SIG-M5 treated with dmso at 0.1 percent for 504 hours (cell line): ENCODE data around the gene MCRIP1.
"Not testable (repeated sequence)": the region's sequence is repeated elsewhere in the genome, so short reads cannot be mapped to it uniquely, and the experiment has no call there.

Source experiments
- DNase-seq: peaks from one replicate; lab custom pipeline; 2025; ENCODE audit not compliant: unreplicated experiment; lab: John Stamatoyannopoulos, UW

MCRIP1 gene

DNA sequence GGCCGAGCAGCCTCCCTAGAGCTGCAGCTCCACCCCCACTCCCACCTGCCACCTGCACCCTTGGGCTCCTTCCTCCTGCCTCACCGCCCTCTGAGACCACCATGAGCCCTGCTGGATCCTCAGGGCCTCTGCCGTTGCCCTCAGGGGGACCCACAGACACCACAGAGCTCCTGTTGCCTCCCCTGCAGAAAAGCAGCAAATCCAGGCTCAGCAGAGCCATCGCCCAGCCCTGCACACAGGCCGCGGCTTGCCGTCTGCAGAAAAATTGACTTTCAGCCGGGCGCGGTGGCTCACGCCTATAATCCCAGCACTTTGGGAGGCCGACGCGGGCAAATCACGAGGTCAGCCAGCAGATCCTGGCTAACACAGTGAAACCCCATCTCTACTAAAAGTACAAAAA, 8.8 kb upstream of the MCRIP1 start:
- DNase-seq, result no peak

DNA sequence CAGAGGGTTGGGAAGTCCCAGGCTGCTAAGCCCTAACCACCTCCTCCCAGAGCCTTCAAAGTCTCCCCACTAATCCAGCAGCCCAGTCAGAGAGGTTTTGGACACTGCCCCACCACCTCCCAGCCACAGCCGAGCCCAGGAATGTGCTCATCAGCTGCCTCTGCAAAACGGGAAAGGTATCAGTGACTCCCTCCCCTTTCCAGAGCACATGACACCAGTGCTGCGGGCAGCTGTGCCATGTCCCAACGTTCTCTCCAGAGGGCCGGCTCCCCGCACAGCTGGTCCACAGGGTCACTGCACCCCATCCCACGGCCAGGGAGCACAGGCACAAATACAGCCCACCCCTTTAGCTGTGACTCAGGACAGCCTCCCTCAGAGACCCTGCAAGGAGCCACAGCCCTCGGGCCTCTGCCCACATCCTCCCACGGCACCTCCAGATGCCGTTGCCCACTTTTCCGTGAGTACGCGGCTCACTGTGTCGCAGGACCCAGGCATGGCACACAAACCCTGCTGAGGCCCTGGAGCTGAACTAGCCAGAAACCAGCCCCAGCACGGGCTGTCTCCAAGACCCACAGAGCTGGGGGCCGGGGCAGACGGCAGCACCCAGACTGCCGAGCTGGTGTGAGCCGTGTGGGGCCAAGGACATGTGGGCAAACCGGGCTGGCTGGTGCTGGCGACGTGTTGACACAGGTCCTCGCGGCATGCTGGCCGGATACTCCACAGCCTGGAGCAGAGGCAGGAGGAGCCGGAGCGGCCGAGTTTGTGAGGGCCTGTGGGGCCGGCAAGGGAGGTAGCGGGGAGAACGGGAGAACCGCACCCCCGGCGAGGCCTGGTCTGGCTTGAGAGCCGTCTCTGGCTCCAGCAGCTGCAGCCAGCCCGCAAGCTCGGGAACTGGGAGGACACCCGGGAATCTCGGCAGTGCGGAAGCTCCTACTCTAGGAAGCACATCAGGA, 8.0 kb upstream of the MCRIP1 start:
- peak; percentile 60 for DNase-seq

DNA sequence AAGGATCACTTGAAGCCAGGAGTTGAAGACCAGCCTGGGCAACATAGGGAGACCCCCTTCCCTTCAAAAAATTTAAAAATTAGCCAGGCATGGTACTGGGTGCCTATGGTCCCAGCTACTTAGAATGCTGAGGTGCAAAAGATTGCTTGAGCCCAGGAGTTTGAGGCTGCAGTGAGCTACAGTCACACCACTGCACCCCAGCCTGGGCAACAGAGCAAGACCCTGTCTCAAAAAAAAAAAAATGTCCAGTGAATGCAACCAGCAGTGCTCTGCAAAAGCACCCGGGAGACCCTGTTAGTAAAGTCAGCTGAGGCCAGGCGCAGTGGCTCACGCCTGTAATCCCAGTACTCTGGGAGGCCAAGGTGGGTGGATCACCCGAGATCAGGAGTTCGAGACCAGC, 7.0 kb upstream of the MCRIP1 start:
- DNase-seq, result not testable (repeated sequence)

DNA sequence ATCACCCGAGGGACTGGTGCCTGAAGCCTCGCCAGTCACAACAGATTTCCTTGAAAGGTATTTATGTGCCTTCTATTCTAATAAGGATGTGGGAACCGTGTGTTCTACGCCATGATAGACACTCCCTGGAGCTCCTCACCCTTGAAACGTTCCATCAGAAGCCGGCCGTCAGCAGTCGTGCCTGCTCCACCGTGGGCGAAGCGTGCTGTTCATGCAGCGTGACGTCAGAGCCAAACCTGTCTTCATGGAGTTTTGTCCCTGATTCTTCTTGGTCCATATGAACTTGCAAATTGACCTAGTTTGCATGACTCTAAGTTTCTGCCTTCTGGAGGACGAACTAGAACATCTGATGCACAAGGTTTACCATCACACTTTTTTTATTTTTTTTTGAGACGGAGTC, 6.2 kb upstream of the MCRIP1 start:
- no peak for DNase-seq

DNA sequence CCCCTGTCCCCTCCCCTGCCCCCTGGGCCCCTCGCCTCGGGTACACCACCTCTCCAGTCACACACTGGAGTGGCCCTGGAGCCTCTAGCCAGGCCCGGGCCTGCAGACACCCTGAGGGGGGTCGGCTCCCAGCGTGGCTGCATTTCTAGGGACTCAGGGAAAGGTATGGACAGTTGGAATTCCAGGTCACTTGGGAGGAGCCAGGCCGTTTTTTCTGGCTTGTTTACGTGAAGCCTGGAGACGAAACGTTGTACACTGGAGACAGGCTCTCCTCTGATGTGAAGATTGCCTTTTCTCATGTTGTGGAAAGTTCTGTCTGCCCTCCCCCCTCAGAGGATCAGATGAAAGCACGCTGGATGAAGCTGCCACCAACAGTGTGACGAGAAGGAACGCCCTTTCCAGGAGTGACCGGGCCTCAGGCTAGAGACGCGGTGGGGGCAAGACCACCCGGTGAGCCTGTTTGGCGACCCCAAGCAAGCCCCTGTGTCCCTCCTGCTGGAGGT, 5.7 kb upstream of the MCRIP1 start:
- DNase-seq, result no peak

DNA sequence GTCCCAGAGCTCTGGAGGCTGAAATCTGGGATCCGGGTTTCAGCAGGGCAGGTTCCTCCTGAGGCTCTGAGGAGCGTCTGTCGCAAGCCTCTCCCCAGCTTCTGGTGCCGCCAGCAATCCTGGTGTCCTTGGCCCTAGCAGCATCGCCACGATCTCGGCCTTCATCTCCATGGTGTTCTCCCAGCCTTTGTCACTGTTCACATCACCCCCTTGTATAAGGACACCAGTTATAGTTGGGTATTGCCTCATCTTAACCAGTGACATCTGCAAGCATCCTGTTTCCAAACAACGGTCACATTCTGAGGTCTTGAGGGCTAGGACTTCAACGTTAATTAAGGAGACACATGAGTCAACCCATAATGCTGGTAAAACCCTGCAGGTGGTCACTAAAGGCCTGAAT, 4.5 kb upstream of the MCRIP1 start:
- DNase-seq, result peak; percentile 100

DNA sequence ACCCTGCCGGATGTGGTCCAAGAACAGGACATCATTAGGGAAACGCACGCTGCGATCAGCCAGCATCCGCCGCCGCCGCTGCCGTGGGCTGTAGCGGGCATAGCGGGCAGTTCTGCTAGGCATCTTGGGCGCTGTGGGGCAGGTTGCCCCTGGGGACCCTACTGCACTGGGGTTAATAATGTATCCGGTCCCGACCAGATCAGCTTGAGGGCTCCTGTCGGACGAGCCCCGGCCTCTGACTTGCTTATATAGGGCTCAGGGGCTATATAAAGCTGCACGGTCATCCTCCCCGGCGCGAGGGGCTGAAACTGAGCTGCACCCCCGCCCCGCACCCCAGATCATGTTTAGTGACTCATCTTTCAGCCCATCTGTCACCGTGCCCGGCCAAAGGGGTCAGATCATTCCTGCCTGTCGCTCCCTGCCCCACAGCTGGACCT, 1.8 kb upstream of the MCRIP1 start, which contains the start of gene PPP1R27:
TSS of gene PPP1R27 (minus strand) at position 220 of the 437 bp plus-strand sequence. CDS start at position 123, 97 bp downstream.
- DNase-seq, result peak; percentile 84

DNA sequence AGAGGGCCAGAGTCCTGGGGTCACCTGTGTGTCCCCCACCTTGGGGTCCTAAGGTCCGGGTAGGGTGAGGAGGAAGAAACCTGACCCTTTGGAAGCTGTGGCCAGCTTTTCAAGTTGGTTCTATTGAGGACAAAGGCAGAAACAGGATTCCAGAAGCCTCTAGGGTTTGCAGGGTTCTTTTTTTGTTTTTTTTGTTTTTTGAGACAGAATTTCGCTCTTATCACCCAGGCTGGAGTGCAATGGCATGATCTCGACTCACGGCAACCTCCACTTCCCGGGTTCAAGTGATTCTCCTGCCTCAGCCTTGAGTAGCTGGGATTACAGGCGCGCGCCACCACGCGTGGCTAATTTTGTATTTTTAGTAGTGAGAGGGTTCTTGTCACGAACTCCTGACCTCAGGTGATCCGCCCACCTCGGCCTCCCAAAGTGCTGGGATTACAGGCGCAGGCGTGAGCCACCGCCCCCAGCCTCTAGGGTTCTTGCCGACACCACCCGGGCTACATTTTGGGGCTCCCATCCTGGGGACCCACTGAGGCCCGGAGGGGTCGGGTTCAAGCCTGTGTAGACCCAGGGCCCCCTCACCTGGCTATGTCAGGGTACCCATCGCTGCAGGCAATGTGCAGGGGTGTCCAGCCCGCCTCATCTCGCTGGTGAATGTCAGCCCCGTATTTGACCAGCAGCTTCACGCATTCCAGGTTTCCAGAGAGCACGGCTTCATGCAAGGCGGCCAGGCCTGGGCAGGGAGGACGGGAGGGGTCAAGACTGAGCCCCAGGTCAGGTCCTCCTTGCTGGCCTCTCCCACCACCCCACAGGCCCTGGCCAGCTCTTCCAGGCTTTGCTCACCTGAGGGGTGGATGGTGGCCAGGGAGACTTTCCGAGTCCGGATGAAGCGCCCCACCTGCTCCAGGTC, 1.1 kb upstream of the MCRIP1 start:
- peak; percentile 43 for DNase-seq

DNA sequence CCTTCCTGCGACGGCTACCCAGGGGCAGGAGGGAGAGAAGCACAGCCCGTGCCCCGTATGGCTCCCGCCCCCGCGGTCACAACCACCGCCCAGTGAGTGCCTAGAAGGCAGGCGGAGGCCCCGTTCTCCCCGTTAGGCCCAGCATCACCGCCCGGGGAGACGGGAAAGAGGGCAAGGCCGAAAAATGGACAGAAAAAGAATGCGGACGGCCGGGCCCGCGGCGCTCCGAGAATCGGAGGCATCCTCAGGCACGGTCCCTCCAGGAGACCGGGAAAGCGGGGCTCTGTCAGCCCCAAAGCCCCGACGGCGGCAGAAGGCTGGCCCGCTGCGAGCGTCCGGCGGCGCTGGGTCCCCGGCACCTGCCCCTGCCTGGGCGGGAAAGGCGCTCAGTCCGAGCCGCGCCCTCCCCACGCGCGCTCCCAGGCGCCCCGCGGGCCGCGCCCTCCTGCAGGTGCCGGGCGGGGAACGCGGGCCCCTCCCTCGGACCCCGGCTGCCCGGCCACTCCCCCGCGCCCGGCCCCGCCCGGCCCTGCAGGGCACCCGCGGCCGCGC, 407 bp downstream of the MCRIP1 start:
- DNase-seq, result no peak

DNA sequence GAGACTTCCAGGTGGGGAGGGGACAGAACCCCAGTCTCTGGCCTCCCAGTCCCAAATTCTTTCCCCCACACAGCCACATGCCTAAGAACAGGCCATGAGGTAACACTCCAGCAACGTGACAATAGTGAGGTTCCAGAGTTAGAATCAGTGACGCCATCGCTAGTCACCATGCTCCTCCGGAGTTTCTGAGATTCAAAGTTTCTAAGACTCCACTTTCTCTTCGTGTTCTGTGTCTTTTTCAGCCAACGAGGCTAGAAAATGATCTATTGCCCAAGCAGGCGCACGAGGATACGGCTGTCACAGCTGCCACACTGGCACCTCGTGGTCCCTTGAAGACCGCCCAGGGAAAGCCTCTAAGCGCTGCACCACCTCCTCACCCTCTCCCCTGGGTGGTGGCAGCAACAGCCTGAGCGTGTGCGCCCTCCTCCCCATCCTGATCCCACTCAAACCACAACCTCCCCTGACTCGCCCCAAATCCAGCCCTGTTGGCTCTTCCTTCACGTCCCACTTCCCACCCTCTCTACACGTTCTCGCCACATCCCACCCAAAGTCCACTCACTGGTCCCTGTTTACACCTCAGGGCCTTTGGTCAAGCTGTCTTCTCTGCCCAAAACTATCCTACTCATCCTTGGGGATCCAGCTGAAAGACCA, 1.0 kb downstream of the MCRIP1 start:
- DNase-seq, result peak; percentile 88

DNA sequence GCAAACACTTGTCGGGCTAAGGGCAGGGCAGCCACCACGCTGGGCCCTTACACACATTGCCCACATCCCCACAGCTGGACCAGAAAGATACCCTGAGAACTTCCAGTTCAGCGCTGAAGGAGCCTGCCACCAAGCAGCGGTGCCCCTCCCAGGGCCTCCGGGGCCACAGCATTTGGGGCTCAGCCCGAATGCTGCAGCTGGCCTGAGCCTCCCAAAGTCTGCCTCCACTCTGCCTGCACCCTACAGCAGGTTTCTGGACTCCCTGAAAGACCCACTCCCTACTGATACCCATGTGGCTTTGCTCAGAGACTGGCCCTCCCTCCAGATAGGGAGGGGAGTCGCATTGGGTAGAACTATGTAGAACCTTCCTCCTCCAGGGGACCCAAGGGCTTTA, 1.5 kb downstream of the MCRIP1 start:
- DNase-seq, result no peak

DNA sequence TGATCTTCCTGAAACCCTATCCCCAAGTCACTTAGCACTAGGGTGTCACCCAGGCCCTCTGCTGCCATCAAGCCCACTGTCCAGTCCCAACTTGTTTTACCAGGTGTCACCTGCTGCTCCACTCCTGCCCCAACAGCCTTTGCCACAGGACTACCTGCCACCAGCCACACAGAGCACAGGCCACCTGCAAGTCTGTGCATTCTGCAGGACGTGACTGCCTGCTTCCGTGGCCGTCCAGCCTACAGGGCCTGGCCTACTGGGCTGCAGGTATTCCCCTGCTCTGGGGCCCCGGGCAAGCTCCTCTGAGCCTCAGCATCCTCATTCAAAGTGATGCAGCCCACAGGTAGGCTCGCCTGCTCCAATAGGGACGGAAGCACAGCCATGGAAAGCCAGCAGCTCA, 3.2 kb downstream of the MCRIP1 start:
- DNase-seq, result no peak

DNA sequence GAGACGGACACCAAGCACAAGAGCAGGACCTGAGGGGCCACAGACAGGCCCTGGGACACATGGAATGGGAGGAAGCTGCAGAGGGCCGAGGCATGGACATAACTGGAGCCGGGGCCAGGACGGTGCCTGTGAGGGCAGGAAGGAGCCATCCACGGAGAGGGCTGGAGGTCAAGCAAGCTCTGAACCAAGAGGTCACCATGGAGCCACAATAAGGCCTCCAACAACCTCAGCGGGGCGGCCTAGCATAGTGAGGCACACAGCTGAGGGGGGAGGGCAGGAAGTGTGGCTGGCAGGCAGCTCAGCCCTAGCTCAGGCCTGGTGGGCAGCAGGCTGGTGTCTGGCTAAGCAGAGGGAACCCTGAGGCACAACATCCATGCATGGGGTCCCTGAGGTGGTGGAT, 4.4 kb downstream of the MCRIP1 start:
- DNase-seq, result no peak

DNA sequence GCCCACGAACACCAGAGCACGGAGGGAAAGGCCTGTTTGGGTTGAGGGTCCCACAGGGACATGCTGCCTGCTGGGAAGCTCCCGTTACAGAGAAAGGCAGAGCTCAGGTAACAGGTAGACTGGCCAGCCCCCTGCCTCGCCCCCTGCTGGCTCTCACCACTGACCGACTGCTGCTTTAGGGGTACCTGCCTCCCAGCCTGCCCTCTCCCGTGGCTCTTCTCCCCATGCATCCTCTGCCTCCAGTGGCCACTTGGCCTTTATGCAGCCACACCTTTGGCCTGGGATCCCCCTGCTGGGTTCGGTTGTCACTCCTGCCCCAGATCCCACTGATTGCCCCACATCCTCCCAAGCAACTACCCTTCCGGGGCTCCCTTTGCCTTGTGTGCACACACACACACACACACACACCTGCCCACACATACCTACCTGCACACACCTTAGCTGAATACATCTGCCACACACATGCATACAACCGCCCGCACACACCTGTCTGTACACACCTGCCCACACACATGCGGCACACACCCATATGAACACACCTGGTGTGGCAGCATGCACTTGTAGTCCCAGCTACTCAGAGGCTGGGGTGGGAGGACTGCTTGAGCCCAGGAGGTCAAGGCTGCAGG, 7.1 kb downstream of the MCRIP1 start:
- no peak for DNase-seq

DNA sequence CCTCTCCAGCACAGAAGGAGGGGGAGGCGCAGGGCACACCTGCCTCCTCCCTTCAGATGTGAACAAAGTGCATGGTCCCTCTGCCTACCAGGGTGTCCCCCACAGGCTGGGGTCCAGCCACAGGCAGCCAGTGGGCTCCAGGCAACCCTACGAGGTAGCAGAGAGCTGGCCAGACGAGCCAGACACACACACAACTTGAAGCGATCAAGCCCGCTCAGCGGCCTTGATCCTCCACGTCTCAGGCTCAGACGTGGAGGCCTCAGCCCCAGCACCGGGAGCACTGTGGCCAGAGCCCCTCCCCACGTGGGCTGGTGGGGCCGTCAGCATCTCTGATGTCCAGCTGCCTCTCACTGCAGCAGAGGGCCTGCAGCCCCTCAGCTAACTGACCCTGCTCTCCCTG, 8.5 kb downstream of the MCRIP1 start:
- no peak for DNase-seq

DNA sequence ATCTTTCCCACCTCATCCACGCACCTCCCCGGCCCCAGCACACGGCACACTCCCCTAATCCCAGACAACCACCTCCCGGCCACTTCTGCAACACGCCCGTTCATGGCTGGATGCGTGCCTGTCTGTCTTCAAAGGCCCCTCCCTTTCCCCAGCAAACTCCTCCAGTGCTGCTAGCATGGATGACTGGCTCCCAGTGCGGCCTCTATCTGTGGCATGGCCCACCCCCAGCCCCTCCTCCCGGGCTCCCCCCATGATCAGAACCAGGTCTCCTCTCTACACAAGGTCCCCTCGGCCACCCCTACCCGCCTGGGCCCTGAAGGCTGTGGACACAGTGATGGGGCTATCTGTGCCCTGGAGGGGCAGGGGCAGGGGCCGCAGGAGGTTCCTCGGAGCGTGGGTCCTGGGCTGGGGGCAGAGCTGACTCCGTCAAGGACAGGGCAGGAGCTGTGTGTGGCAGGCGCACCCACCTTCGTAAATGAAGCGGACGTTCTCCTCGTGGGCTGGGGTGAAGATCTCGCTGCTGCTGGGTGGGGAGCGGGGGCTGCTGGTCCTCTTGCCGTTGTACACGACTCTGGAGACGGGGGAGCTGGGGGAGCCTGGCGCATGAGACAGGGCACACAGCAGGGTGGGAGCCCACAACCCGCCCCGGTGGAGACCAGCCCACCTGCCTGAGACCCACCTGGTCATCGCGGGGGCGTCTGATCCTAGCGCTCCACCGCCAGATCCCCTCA, 9.1 kb downstream of the MCRIP1 start:
- DNase-seq, result no peak

DNA sequence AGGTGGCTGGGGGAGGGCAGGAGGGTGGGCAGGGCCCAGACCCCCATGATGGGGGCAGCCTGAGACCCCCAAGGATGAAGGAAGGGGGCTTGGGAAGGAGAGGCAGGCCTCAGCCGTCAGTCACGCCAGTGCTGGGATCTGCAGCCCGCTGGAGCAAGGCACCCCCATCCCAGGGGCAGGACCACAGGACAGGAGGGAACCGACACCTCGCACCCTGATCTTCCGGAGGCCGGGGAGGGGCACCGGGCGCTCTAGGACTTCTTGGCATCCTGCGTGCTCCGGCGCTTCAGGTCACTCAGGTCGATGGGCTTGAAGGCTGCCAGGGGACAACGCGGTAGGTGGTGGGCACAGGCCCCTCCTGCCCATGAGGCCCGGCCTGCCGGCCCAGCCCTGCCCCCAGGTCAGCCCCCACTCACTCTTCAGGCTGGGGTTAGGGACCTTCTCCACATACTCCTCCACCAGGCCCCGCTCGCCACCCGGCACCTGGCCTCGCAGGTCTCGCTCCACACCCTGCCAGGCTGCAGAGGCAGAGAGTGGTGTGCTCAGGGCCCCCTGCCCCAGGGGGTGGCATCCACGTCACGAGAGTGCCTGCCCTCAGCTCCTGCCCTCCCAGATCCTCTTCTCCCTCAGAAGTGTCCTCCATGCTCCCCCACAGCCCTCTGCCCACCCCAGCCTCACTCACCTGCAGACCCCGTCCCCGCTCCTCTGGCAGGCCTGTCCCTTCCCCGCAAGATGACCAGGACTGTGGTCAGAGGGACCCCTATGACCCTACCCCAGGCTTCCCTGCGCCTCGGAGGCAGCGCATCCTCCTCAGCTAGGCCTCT, 9.9 kb downstream of the MCRIP1 start:
- DNase-seq, result no peak

DNA sequence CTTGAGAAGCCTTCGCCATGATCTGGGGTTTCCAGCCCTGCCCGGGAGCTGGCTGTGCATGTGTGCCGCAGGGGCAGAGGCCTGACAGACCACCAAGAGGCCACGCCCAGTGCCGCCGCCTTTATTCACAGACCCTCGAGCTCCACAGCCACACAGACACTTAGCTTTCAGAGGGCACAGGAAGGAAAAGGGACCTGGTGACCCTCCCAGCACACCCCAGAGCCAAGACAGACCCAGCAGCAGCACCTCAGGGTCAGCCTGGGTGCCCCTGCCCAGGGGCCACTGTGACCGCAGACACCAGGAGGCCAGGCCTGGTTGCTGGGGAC, 10.8 kb downstream of the MCRIP1 start:
- no peak for DNase-seq
